ENCODE data around the gene TMUB1. TPM values are rescaled to one million over a fixed set of nuclear protein-coding genes. Genes with fewer than 3 reads are reported as not detected.

The TMUB1 gene
- total and polyA plus RNA-seq, 2 donors from 2014 or later, result 36.9 to 79.9 TPM

- DNase-seq (peak; percentile 57 to 88 (median 62)), FAIRE-seq (no peak)
Observed at GRCh38 chr7:151131592-151132293, 48.5 kb upstream of the TMUB1 start.

GRCh38 chr7:151131224-151131591 lies 47.9 kb upstream of the TMUB1 start:
- no peak for TF ChIP-seq CTCF (IDR thresholded peaks at IDR 0.05; ENCODE audit: borderline replicate concordance, extremely low read depth, insufficient read depth)
- H3K9ac ChIP-seq (ENCODE audit: low read length in 3 of 3), result no peak overlapping the region
- no peaks in the 10 kb centered on the region for H3K27me3 ChIP-seq (ENCODE audit: control insufficient read depth, insufficient read depth, low read length)
- FAIRE-seq, result no peak
- intact Hi-C loops (cut with DNase I), result no loop called here
- peak in 1 of 5 donors; percentile 57 for DNase-seq
- no peaks in the 10 kb centered on the region for H3K9me3 ChIP-seq (ENCODE audit: control insufficient read depth in 2 of 3, insufficient read depth in 1 of 3, low read length in 3 of 3)
- no peak overlapping the region for H3K4me3 ChIP-seq (ENCODE audit: low read length in 3 of 3)
- H3K4me1 ChIP-seq (ENCODE audit: control insufficient read depth in 2 of 3, insufficient read depth in 2 of 3, low read depth in 1 of 3, low read length in 3 of 3), result no peaks in the 10 kb centered on the region
- peaks cover 0 to 45% (median 24%) of the 10 kb centered on the region in 3 donors for H3K36me3 ChIP-seq (ENCODE audit: control insufficient read depth in 2 of 3, insufficient read depth in 3 of 3, low read length in 3 of 3)
- H3K27ac ChIP-seq (ENCODE audit: low read depth in 2 of 2, low read length in 2 of 2), result no peak overlapping the region

More at GRCh38 chr7:151131592-151132293, 48.5 kb upstream of the TMUB1 start:
- no peak for TF ChIP-seq CTCF (IDR thresholded peaks at IDR 0.05; ENCODE audit: borderline replicate concordance, extremely low read depth, insufficient read depth)
- no peak overlapping the region for H3K4me3 ChIP-seq (ENCODE audit: low read length in 3 of 3)
- H3K9ac ChIP-seq (ENCODE audit: low read length in 3 of 3), result no peak overlapping the region
- H3K27me3 ChIP-seq (ENCODE audit: control insufficient read depth, insufficient read depth, low read length), result no peaks in the 10 kb centered on the region
- no peaks in the 10 kb centered on the region for H3K4me1 ChIP-seq (ENCODE audit: control insufficient read depth in 2 of 3, insufficient read depth in 2 of 3, low read depth in 1 of 3, low read length in 3 of 3)
- intact Hi-C loops (cut with DNase I), result no loop called here
- no peak overlapping the region for H3K27ac ChIP-seq (ENCODE audit: low read depth in 2 of 2, low read length in 2 of 2)
- no peaks in the 10 kb centered on the region for H3K9me3 ChIP-seq (ENCODE audit: control insufficient read depth in 2 of 3, insufficient read depth in 1 of 3, low read length in 3 of 3)
- H3K36me3 ChIP-seq (ENCODE audit: control insufficient read depth in 2 of 3, insufficient read depth in 3 of 3, low read length in 3 of 3), result peaks cover 0 to 45% (median 24%) of the 10 kb centered on the region in 3 donors

GRCh38 chr7:151130741-151131157 lies 47.5 kb upstream of the TMUB1 start:
- no peak for TF ChIP-seq CTCF (IDR thresholded peaks at IDR 0.05; ENCODE audit: borderline replicate concordance, extremely low read depth, insufficient read depth)
- intact Hi-C loops (cut with DNase I), result no loop called here
- Histone ChIP-seq H3K27ac (ENCODE audit: low read depth in 2 of 2, low read length in 2 of 2) (no peak overlapping the region), H3K27me3 (ENCODE audit: control insufficient read depth, insufficient read depth, low read length) (no peaks in the 10 kb centered on the region), H3K4me3 (ENCODE audit: low read length in 3 of 3) (no peak overlapping the region), H3K36me3 (ENCODE audit: control insufficient read depth in 2 of 3, insufficient read depth in 3 of 3, low read length in 3 of 3) (peaks cover 0 to 45% (median 23%) of the 10 kb centered on the region in 3 donors), H3K9me3 (ENCODE audit: control insufficient read depth in 2 of 3, insufficient read depth in 1 of 3, low read length in 3 of 3) (no peaks in the 10 kb centered on the region), H3K4me1 (ENCODE audit: control insufficient read depth in 2 of 3, insufficient read depth in 2 of 3, low read depth in 1 of 3, low read length in 3 of 3) (no peaks in the 10 kb centered on the region), H3K9ac (ENCODE audit: low read length in 3 of 3) (no peak overlapping the region)
- no peak for FAIRE-seq
- DNase-seq, result peak in 1 of 5 donors; percentile 61
